Diencephalon (tissue), 1 donor: ENCODE results near the gene SLAMF9. TPM values are rescaled to one million over a fixed set of nuclear protein-coding genes. Genes with fewer than 3 reads are reported as not detected.

Experiments used
- total RNA-seq: library from RNA; depleted of rRNA; stranded (reverse); fragments of >200 nt; gene quantifications from one replicate; pipeline ENCODE4 v1.2.3, GENCODE V29; 2014

The SLAMF9 gene
- not detected for total RNA-seq

DNA sequence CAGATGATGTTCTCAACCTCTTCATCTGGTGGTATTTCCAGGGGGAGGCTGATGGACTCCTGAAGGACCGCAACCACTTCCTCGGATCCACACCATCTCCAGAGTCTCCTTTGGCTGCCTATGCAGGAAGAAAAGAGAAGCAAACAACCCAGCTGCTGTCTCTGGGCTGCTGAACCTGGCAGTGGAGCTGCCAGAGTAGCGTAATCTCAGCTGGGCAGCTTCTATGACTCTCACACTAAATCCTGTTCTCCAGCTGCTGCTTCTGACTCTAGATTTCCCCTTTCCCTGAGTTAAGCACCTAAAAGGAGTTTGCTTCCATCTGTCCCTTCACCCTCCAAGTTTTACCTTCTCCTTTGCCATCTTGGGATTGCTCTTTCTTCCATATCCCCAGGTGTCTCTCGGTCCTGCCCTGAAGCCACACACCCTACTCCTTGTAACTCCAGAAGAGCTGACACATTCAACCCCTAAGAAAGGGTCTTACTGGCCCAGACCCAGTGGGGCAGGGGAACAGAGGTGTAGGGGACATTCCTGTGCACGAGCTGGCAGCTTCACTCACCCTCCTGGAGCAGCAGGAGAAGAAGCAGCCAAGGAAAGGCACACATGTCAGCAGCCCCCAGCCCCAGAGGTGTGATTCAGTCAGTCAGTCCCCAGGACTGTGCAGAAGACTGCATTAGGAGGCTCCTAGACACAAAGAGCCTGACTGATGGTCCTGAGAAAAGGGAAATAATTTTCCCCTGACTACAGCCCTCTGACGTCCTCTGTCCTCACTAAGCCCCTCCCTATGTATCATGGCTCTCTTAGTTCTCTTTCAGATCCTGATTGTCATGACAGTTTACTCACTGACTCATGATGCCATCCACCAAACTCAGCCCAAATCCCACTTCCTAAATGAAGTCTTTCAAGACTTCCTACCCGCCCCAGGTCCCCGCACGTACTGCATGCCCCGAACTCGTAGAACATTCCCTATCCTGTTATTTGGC lies at the start of gene SLAMF9:
Gene SLAMF9, minus strand, starts transcription at position 702 of the 980 bp plus-strand sequence. Its CDS starts 100 bp downstream, at position 602.

DNA sequence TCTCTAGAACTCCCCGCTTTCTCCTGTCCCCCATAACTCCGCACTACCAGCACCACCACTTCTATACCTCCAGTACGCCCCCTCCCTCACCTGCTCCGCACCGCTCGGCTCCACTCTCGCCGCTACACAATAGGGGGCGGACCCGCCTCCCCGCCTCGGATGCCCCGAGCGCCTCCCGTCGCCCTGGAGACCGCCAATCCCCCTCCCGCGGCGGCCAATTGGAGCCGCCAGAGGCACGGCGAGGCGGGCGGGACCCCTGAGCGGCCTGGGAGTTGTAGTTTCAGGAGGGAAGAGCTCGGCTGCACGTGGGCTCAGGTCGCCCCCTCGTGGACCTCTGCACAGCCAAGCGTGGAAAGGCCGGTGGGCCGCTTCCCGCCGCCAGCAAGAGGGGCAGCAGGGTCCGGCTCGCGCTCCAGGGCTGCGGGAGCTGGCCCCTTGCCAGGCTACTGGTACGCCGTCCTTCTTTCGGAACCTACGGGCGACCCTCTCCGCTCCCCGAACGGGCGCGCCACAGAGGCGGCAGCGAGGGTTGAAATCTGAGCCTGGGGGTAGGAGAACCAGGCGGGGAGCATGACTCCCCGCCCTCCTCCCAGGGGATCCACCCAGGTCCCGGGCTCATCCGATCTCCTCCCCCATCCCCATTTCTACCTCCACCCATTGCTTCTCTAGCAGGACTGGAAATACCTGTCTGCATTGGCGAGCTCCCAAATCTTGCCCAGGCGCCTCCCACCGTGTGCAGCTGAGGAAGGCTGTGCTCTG lies 8.4 kb downstream of the SLAMF9 start, which contains the start of gene IGSF9:
Gene IGSF9, minus strand, starts transcription at position 131 of the 759 bp plus-strand sequence. CDS start 2,159 bp downstream, outside the sequence.

DNA sequence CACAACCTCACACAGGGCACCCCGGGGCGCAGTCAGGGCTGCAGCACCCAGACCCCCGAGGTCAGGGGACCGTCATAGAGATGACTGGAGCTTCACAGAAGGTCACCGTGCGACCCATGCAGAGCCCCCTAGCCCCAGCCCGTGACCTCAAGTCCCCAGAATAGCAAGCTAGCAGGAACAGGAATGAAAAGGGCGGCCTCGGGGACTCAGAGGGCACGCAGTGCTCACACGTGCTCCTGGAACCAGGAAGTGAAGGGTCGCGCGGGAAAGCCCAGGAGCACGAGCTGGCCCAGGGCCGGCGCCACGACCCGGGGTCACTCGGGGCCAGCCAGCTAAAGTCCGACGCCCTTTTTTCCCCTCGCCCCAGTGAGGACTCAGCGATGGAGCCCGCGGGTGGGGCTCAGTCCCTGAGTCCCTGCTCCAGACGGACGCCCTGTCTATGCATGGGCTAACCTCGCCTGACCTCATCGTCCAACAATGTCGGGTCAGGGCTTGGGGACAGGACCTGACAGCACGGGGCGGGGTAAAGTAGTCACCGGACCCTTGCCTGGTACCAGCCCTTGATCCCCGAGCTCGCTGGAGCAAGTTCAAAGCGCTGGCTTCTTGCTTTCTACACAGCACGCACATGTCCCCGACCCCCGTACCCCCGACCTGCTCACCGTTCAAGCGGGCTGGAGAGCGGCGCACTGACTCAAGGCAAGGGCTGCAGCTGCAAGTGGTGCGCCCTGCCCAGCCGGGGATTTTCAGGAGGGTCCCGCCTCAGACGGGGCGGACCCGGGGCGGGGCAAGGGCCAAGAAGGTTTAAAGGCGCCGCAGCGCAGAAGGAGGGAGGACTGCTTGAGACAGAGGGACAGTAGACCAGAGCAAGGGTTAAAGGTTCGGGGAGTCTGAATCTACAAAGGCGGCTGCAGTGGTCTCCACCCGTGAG lies 29.0 kb downstream of the SLAMF9 start, which contains the start of gene TAGLN2:
Gene TAGLN2, minus strand, starts transcription at position 717 of the 928 bp plus-strand sequence. CDS start 4,998 bp downstream, outside the sequence.

Other genes with a start within 250 kb of the SLAMF9 start
- not detected for gene CRP, start 239.6 kb downstream of the SLAMF9 start, total RNA-seq
- gene DUSP23, start 173.3 kb downstream of the SLAMF9 start, total RNA-seq, result 19.6 TPM
- gene FCRL6, start 151.9 kb downstream of the SLAMF9 start, total RNA-seq, result not detected
- gene SLAMF8, start 127.4 kb downstream of the SLAMF9 start, total RNA-seq, result not detected
- not detected for gene VSIG8, start 91.6 kb downstream of the SLAMF9 start, total RNA-seq
- 5.8 TPM for gene CFAP45, start 54.1 kb downstream of the SLAMF9 start, total RNA-seq
- 27.9 TPM for gene TAGLN2, start 28.7 kb downstream of the SLAMF9 start, total RNA-seq
- 3.9 TPM for gene IGSF9, start 8.6 kb downstream of the SLAMF9 start, total RNA-seq
- 9.9 TPM for gene PIGM, start 77.8 kb upstream of the SLAMF9 start, total RNA-seq
- 5.5 TPM for gene KCNJ10, start 115.9 kb upstream of the SLAMF9 start, total RNA-seq
- gene KCNJ9, start 127.3 kb upstream of the SLAMF9 start, total RNA-seq, result 18.5 TPM
- 45.7 TPM for gene IGSF8, start 144.4 kb upstream of the SLAMF9 start, total RNA-seq
- gene ATP1A2, start 161.5 kb upstream of the SLAMF9 start, total RNA-seq, result 131 TPM
- gene ATP1A4, start 197.4 kb upstream of the SLAMF9 start, total RNA-seq, result under 0.01 TPM
- gene CASQ1, start 236.3 kb upstream of the SLAMF9 start, total RNA-seq, result 0.92 TPM